ENCODE results near the gene NES.

The NES gene

GRCh38 chr1:156624814-156625435, 52.3 kb downstream of the NES start:
- no peak for DNase-seq (ENCODE audit: low read depth)
- no peak overlapping the region for H3K4me3 ChIP-seq (ENCODE audit: control insufficient read depth, low read depth, low read length)
- no peak for TF ChIP-seq CTCF (IDR thresholded peaks at IDR 0.05; ENCODE audit: control insufficient read depth, insufficient read depth, low read depth, low read length, missing control alignments)

- DNase-seq (ENCODE audit: low read depth): no peak
- TF ChIP-seq CTCF (IDR thresholded peaks at IDR 0.05; ENCODE audit: control insufficient read depth, insufficient read depth, low read depth, low read length, missing control alignments): peak; percentile 41
- peak overlapping the region; percentile 14 for H3K4me3 ChIP-seq (ENCODE audit: control insufficient read depth, low read depth, low read length)
These were observed 53.0 kb downstream of the NES start for GRCh38 chr1:156623946-156624813.

GRCh38 chr1:156622581-156623297, 54.5 kb downstream of the NES start:
- no peak overlapping the region for H3K4me3 ChIP-seq (ENCODE audit: control insufficient read depth, low read depth, low read length)
- TF ChIP-seq CTCF (IDR thresholded peaks at IDR 0.05; ENCODE audit: control insufficient read depth, insufficient read depth, low read depth, low read length, missing control alignments): no peak
- no peak for DNase-seq (ENCODE audit: low read depth)

GRCh38 chr1:156619582-156619955, 57.6 kb downstream of the NES start:
- TF ChIP-seq CTCF (IDR thresholded peaks at IDR 0.05; ENCODE audit: control insufficient read depth, insufficient read depth, low read depth, low read length, missing control alignments): no peak
- DNase-seq (ENCODE audit: low read depth): no peak
- no peak overlapping the region for H3K4me3 ChIP-seq (ENCODE audit: control insufficient read depth, low read depth, low read length)

- H3K4me3 ChIP-seq (ENCODE audit: control insufficient read depth, low read depth, low read length): no peak within 1 kb of the TSS
- no peak for DNase-seq (ENCODE audit: low read depth)
- TF ChIP-seq CTCF (IDR thresholded peaks at IDR 0.05; ENCODE audit: control insufficient read depth, insufficient read depth, low read depth, low read length, missing control alignments): peak; percentile 37
These were observed 58.2 kb downstream of the NES start, which contains the start of gene HAPLN2 for GRCh38 chr1:156618853-156619581. Gene HAPLN2 (plus strand): TSS chr1:156619415. CDS start chr1:156623491, 4,076 bp downstream.
